Hematopoietic multipotent progenitor cell treated with erythropoietin and hydrocortisone succinate and interleukin-3 and kit ligand, for 15 days (in vitro differentiated cells): Measurements from ENCODE around the gene RPL36A.

ENCODE experiments used
- DNase-seq: peaks from one replicate; pipeline ENCODE4 v3.0.0-alpha.2; 2015; ENCODE audit warnings: low spot score

Gene RPL36A

GRCh38 chrX:101393530-101394305 lies 2.9 kb downstream of the RPL36A start:
- DNase-seq, result no peak

GRCh38 chrX:101394372-101394771 lies 3.6 kb downstream of the RPL36A start:
- no peak for DNase-seq

- DNase-seq, result no peak
Observed at GRCh38 chrX:101395789-101396188, 5.0 kb downstream of the RPL36A start.

GRCh38 chrX:101397779-101398178 lies 7.0 kb downstream of the RPL36A start:
- no peak for DNase-seq

- no peak for DNase-seq
Observed at GRCh38 chrX:101398694-101399093, 7.9 kb downstream of the RPL36A start.

- DNase-seq, result no peak
Observed at GRCh38 chrX:101399825-101400224, 9.0 kb downstream of the RPL36A start.

GRCh38 chrX:101407167-101407747 lies 16.4 kb downstream of the RPL36A start:
- DNase-seq, result no peak

- peak; percentile 96 for DNase-seq
Observed at GRCh38 chrX:101407748-101408531, 17.1 kb downstream of the RPL36A start, which contains the start of the genes GLA and HNRNPH2. Gene GLA (minus strand): TSS chrX:101407925. CDS start chrX:101407903, 22 bp downstream. Gene HNRNPH2 (plus strand): TSS chrX:101408222. CDS start chrX:101411989, 3,767 bp downstream.

- no peak for DNase-seq
Observed at GRCh38 chrX:101408532-101408841, 17.7 kb downstream of the RPL36A start.

- no peak for DNase-seq
Observed at GRCh38 chrX:101409043-101409442, 18.2 kb downstream of the RPL36A start.

GRCh38 chrX:101410461-101410860 lies 19.6 kb downstream of the RPL36A start:
- no peak for DNase-seq

- no peak for DNase-seq
Observed at GRCh38 chrX:101411984-101412383, 21.2 kb downstream of the RPL36A start.

- peak; percentile 79 for DNase-seq
Observed at GRCh38 chrX:101415180-101416145, 24.7 kb downstream of the RPL36A start.

- no peak for DNase-seq
Observed at GRCh38 chrX:101416691-101417090, 25.9 kb downstream of the RPL36A start.

GRCh38 chrX:101417190-101417589 lies 26.4 kb downstream of the RPL36A start:
- no peak for DNase-seq

- DNase-seq, result no peak
Observed at GRCh38 chrX:101417981-101418841, 27.4 kb downstream of the RPL36A start.

GRCh38 chrX:101419489-101419888 lies 28.7 kb downstream of the RPL36A start:
- DNase-seq, result no peak

- DNase-seq, result no peak
Observed at GRCh38 chrX:101427954-101428353, 37.1 kb downstream of the RPL36A start.

- DNase-seq, result no peak
Observed at GRCh38 chrX:101429934-101430333, 39.1 kb downstream of the RPL36A start.

GRCh38 chrX:101430457-101431078 lies 39.8 kb downstream of the RPL36A start:
- DNase-seq, result no peak
